SJCRH30 (cell line): Measurements from ENCODE around the gene NUP205. TPM values are rescaled to one million over a fixed set of nuclear protein-coding genes. Genes with fewer than 3 reads are reported as not detected.
"Not testable (repeated sequence)": the region's sequence is repeated elsewhere in the genome, so short reads cannot be mapped to it uniquely, and the experiment has no call there.

Source experiments
- DNase-seq, 2 experiments: peaks; one replicate each; pipeline ENCODE4 v3.0.0-alpha.2; 2015 to 2020
- H3K27ac ChIP-seq: fragments of 250-450 bp; sonication (Bioruptor Pico); 2 replicates; pipeline ENCODE4 v1.5.1; 2020; ENCODE audit warnings: mild to moderate bottlenecking, moderate library complexity
- H3K27me3 ChIP-seq: fragments of 250-450 bp; sonication (Bioruptor Pico); 2 replicates; pipeline ENCODE4 v1.5.1; 2020; ENCODE audit warnings: mild to moderate bottlenecking, moderate library complexity
- H3K36me3 ChIP-seq: fragments of 250-450 bp; sonication (Bioruptor Pico); 2 replicates; pipeline ENCODE4 v1.5.1; 2020; ENCODE audit warnings: mild to moderate bottlenecking, moderate library complexity
- H3K4me1 ChIP-seq: fragments of 250-450 bp; sonication (Bioruptor Pico); 2 replicates; pipeline ENCODE4 v1.5.1; 2020; ENCODE audit warnings: mild to moderate bottlenecking, moderate library complexity
- H3K4me3 ChIP-seq: fragments of 250-450 bp; sonication (Bioruptor Pico); 2 replicates; pipeline ENCODE4 v1.5.1; 2020; ENCODE audit warnings: mild to moderate bottlenecking, moderate library complexity
- H3K9me3 ChIP-seq: fragments of 250-450 bp; sonication (Bioruptor Pico); replicated peaks from 2 replicates; pipeline ENCODE4 v1.5.1; 2020; ENCODE audit warnings: mild to moderate bottlenecking, moderate library complexity
- total RNA-seq: library from RNA; depleted of rRNA; stranded (reverse); fragments of >200 nt; shearing (Covaris generic); gene quantifications from 2 replicates; pipeline ENCODE4 v1.2.3, GENCODE V29; 2014

Gene NUP205
- total RNA-seq, 1 experiment from 2014 or later: 210 TPM

DNA sequence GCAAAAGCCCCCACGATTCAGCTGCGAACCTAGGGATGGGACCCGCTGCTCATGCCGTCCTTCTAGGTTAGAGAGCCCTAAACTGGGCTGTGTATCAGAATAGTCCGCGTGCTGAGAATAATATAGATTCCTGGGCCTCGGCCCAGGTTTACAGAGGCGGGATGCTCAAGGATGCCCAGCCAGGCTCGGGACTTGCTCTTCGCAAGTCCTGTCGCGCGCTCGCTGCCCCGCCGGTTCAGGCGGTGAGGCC, 104.3 kb downstream of the NUP205 start:
- no peaks in the 10 kb centered on the region for H3K9me3 ChIP-seq
- H3K27me3 ChIP-seq: no peaks in the 10 kb centered on the region
- peaks cover 22% of the 10 kb centered on the region for H3K4me1 ChIP-seq
- no peaks in the 10 kb centered on the region for H3K36me3 ChIP-seq
- H3K4me3 ChIP-seq: peak overlapping the region; percentile 95
- peak overlapping the region; percentile 94 for H3K27ac ChIP-seq
- no peak for DNase-seq

DNA sequence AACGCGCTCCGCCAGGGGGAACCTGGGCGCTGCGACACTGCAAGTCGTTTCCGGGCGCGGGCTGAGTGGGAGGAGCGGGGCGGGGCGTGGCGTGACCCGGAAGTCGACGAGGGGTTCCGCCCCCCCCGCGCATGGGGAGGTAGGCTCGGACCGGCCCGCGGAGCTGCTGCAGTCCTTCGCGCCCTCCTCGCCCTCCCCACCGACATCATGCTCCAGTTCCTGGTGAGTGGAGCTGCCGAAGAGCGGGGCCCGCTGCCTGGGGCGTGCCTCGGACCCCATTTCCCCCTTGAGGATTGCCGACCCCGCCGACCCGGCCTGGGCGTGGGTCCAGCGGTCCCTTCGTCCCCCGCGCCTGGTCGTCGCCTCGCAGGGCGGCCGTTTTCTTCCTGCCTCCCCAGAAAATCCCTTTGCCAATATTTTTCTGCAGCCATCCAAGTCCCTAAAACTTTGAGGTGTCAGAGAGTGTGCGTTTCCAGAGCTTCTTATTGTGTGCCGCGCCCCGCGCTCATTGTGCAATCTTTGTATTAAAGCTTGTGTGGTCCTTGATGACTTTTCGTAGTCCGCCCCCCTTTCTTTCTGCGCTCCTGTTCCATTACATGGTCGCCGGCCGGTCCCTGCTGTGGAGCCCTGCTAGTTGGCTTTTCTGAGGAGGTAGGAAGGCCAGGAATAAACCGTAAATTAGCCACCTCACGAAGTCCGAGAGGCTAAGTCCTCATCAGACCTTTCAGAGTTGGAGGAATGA, 104.8 kb downstream of the NUP205 start, which contains the start of gene STMP1:
Gene STMP1, plus strand, starts transcription at position 142 of the 742 bp plus-strand sequence.
- Histone ChIP-seq H3K27me3 (no peaks in the 10 kb centered on the region), H3K9me3 (no peaks in the 10 kb centered on the region)
- DNase-seq: peak; percentile 97 to 98

DNA sequence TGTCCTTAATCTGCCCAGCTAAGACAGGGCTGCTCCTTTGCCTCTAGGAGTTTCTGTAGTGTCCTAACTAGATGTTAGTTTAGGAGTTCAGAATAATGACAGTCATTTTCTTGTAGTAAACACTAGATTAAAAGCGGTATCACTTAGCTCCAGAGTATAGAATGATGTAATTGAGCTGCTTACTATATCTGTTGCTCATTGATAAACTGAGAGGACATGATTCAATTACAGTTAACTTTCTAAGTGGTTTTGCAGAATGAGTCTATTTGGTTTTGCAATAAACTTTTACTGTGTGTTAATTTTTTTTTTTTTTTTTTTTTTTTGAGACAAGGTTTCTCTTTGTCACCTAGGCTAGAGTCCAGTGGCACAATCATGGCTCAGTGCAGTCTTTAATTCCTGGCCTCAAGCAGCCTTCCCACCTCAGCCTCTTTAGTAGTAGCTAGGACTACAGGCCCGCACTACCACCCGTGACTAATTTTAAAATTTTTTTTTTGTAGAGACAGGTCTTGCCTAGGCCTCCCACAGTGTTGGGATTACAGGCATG, 106.4 kb downstream of the NUP205 start:
- Histone ChIP-seq H3K4me3 (peak overlapping the region; percentile 95), H3K27me3 (no peaks in the 10 kb centered on the region), H3K27ac (peak overlapping the region; percentile 94), H3K9me3 (no peaks in the 10 kb centered on the region; the same call in 1 of the 2 replicates), H3K4me1 (peaks cover 22% of the 10 kb centered on the region), H3K36me3 (0 out of 2 replicates have a peak, but pooled peaks cover 3% of the 10 kb centered on the region)
- peak; percentile 76 to 88 for DNase-seq

More for the DNA sequence above, 104.8 kb downstream of the NUP205 start, which contains the start of gene STMP1:
- Histone ChIP-seq H3K4me1 (peaks cover 22% of the 10 kb centered on the region), H3K36me3 (no peaks in the 10 kb centered on the region), H3K27ac (peak within 1 kb of the TSS; percentile 94), H3K4me3 (peak within 1 kb of the TSS; percentile 95)

GRCh38 chr7:135665042-135665441, 107.3 kb downstream of the NUP205 start:
- 0 out of 2 replicates have a peak, but pooled peaks cover 3% of the 10 kb centered on the region for H3K36me3 ChIP-seq
- peak overlapping the region; percentile 94 for H3K27ac ChIP-seq
- no peaks in the 10 kb centered on the region for H3K27me3 ChIP-seq
- DNase-seq: no peak
- H3K9me3 ChIP-seq: no peaks in the 10 kb centered on the region; the same call in 1 of the 2 replicates
- no peak overlapping the region for H3K4me3 ChIP-seq
- H3K4me1 ChIP-seq: peaks cover 22% of the 10 kb centered on the region

- H3K27ac ChIP-seq: no peak overlapping the region
Measured at GRCh38 chr7:135666156-135666555, 108.4 kb downstream of the NUP205 start.

DNA sequence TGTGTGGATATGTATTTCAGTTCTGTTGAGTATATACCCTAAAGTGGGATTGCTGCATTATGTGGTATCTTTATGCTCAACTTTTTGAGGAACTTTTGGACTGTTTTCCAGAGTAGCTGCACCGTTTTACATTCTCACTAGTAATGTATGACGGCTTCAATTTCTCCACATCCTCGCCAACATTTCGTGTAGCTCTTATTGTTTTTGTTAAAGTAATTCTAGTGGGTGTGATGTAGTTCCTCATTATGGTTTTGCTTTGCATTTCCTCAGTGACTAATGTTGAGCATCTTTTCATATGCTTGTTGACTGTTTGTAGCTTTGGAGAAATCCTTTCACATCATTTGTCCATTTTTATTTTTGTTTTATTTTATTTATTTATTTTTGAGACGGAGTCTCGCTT, 109.1 kb downstream of the NUP205 start:
- Histone ChIP-seq H3K4me3 (no peak overlapping the region), H3K27me3 (no peaks in the 10 kb centered on the region), H3K27ac (no peak overlapping the region), H3K9me3 (no peaks in the 10 kb centered on the region; the same call in 1 of the 2 replicates), H3K4me1 (peaks cover 16% of the 10 kb centered on the region), H3K36me3 (0 out of 2 replicates have a peak, but pooled peaks cover 3% of the 10 kb centered on the region)
- DNase-seq: no peak

More at GRCh38 chr7:135666156-135666555, 108.4 kb downstream of the NUP205 start:
- no peaks in the 10 kb centered on the region for H3K27me3 ChIP-seq
- H3K4me3 ChIP-seq: no peak overlapping the region
- peaks cover 22% of the 10 kb centered on the region for H3K4me1 ChIP-seq
- no peaks in the 10 kb centered on the region; the same call in 1 of the 2 replicates for H3K9me3 ChIP-seq
- 0 out of 2 replicates have a peak, but pooled peaks cover 3% of the 10 kb centered on the region for H3K36me3 ChIP-seq
- DNase-seq: no peak

DNA sequence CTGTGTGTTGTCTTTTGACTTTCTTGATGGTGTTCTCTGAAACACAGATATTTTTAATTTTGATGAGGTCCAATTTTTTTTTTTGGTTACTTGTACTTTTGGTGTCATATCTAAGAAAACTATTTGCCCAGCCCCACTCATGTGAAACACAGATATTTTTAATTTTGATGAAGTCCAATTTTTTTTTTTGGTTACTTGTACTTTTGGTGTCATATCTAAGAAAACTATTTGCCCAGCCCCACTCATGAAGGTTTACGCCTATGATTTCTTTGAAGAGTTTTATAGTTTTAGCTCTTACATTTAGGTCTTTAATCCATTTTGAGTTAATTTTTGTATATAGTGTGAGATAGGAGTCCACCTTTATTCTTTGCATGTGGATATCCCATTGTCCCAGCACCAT, 109.9 kb downstream of the NUP205 start:
- DNase-seq, H3K9me3 ChIP-seq, H3K27me3 ChIP-seq, H3K27ac ChIP-seq, H3K36me3 ChIP-seq, H3K4me3 ChIP-seq: not testable (repeated sequence)
- H3K4me1 ChIP-seq: peaks cover 19% of the 10 kb centered on the region

GRCh38 chr7:135668852-135669395, 111.2 kb downstream of the NUP205 start:
- not testable (repeated sequence) for H3K9me3 ChIP-seq, DNase-seq, H3K36me3 ChIP-seq, H3K4me3 ChIP-seq, H3K27me3 ChIP-seq, H3K27ac ChIP-seq
- H3K4me1 ChIP-seq: peaks cover 22% of the 10 kb centered on the region

- H3K27me3 ChIP-seq: no peaks in the 10 kb centered on the region
- H3K36me3 ChIP-seq: peaks cover 10% of the 10 kb centered on the region; the same call in 1 of the 2 replicates
- no peak for DNase-seq
- H3K27ac ChIP-seq: no peak overlapping the region
- H3K4me1 ChIP-seq: peaks cover 17% of the 10 kb centered on the region
- no peak overlapping the region for H3K4me3 ChIP-seq
- H3K9me3 ChIP-seq: no peaks in the 10 kb centered on the region; the same call in 1 of the 2 replicates
Measured at GRCh38 chr7:135669774-135670173, 112.1 kb downstream of the NUP205 start.

DNA sequence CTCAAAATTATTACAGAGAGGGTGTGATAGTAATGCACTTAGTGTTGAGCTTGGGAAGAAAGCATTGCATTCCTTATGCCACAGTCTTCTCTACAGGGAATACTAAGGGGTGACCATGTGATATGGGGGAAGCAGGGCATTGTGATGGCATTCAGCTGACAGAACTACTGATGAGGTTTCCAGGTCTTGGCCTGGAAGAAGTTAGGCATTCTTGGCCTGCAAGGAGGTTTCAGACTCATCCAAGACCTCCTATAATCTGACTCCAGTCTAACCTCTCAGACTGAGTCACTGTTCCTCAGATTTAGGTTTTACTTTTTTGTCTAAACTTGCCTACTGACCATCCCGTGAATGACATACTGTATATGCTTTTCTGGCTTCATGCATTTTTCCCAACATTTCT, 112.5 kb downstream of the NUP205 start:
- no peaks in the 10 kb centered on the region; the same call in 1 of the 2 replicates for H3K9me3 ChIP-seq
- no peak overlapping the region for H3K27ac ChIP-seq
- no peak for DNase-seq
- H3K27me3 ChIP-seq: no peaks in the 10 kb centered on the region
- peaks cover 14% of the 10 kb centered on the region; the same call in 1 of the 2 replicates for H3K36me3 ChIP-seq
- H3K4me1 ChIP-seq: peaks cover 13% of the 10 kb centered on the region
- no peak overlapping the region for H3K4me3 ChIP-seq

DNA sequence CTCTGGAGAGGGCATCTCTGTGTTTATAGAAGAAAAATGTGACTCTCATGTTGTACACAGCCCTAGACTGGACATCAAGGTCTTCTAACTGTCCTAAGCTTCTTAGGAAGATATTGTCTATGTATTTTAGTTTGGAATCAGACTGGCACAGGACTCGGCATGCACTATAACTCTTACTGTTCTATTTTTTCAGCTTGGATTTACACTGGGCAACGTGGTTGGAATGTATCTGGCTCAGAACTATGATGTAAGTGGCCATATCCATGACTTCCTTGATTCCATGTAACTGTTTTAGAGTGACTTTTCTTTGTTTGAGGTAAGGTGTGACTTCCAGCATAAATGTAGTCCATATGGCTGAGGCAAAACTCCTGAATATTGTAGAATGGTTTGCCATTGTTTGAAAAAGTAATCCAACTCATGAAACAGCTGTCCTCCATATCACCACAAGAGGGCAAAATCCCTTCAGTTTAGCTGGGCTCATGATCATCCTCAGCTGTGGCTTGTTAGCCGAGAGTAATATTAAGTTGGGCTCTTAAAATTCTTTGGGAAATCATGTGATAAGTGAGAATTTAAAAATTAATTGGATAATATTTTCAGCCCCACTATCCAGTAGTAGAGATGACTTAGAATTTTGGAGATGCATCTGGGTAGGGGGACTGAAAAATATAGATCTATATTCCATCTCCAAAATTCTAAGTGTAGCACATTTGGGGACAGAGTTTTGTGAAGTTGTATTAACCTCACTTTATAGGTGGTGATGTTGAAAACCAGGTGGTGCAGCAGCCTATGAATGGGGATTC, 115.0 kb downstream of the NUP205 start:
- Histone ChIP-seq H3K9me3 (no peaks in the 10 kb centered on the region; the same call in 1 of the 2 replicates), H3K4me3 (no peak overlapping the region), H3K4me1 (peaks cover 17% of the 10 kb centered on the region), H3K36me3 (peaks cover 27% of the 10 kb centered on the region; the same call in 1 of the 2 replicates), H3K27ac (no peak overlapping the region; the same call in 1 of the 2 replicates), H3K27me3 (no peaks in the 10 kb centered on the region)
- peak; percentile 48 to 86 for DNase-seq

DNA sequence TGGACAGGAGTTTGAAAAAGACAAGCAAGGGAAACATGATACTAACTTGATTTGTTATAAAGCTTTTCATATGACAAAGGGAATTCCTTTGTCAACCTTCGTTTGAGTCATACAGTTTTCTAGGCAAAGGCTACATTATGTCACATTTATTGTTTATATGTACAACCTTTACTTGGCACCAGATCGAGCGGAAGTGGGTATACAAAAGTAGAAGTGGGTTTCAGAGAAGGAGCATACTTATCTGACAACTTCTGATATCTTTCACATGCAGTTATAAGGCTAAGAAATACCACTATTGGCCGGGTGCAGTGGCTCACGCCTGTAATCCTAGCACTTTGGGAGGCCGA, 115.6 kb downstream of the NUP205 start:
- Histone ChIP-seq H3K27ac (no peak overlapping the region; the same call in 1 of the 2 replicates), H3K27me3 (no peaks in the 10 kb centered on the region), H3K4me3 (no peak overlapping the region), H3K4me1 (peaks cover 22% of the 10 kb centered on the region), H3K9me3 (no peaks in the 10 kb centered on the region; the same call in 1 of the 2 replicates), H3K36me3 (peaks cover 29% of the 10 kb centered on the region)
- DNase-seq: peak in 1 of 2 experiments; percentile 22

- Histone ChIP-seq H3K4me1 (peaks cover 30% of the 10 kb centered on the region), H3K27ac (peak overlapping the region; percentile 80), H3K9me3 (no peaks in the 10 kb centered on the region), H3K36me3 (peaks cover 32% of the 10 kb centered on the region), H3K4me3 (no peak overlapping the region), H3K27me3 (no peaks in the 10 kb centered on the region)
- peak; percentile 40 to 47 for DNase-seq
Measured at GRCh38 chr7:135678612-135679575, 121.2 kb downstream of the NUP205 start.

- Histone ChIP-seq H3K27ac (no peak overlapping the region), H3K4me3 (no peak overlapping the region), H3K27me3 (no peaks in the 10 kb centered on the region), H3K9me3 (no peaks in the 10 kb centered on the region), H3K36me3 (peaks cover 12% of the 10 kb centered on the region), H3K4me1 (peaks cover 35% of the 10 kb centered on the region)
- no peak for DNase-seq
Measured at GRCh38 chr7:135681762-135682161, 124.0 kb downstream of the NUP205 start.
